ENCODE results near the gene FGD3.
A peak's percentile ranks its signal among the peaks of the same experiment; 100 is the strongest.
"Not testable (repeated sequence)": the region's sequence is repeated elsewhere in the genome, so short reads cannot be mapped to it uniquely, and the experiment has no call there.

The FGD3 gene

GRCh38 chr9:92984976-92985375 is 37.7 kb downstream of the FGD3 start:
- TF ChIP-seq CTCF (IDR thresholded peaks at IDR 0.05; ENCODE audit: control insufficient read depth, extremely low read depth, insufficient read depth) = no peak
- DNase-seq (ENCODE audit: low read depth) = no peak
- H3K4me3 ChIP-seq (ENCODE audit: low read depth, low read length) = no peak overlapping the region

GRCh38 chr9:92986176-92987119 is 39.1 kb downstream of the FGD3 start:
- no peak for DNase-seq (ENCODE audit: low read depth)
- H3K4me3 ChIP-seq (ENCODE audit: low read depth, low read length) = no peak overlapping the region
- peak; percentile 39; the same call in 1 of the 2 replicates for TF ChIP-seq CTCF (IDR thresholded peaks at IDR 0.05; ENCODE audit: control insufficient read depth, extremely low read depth, insufficient read depth)

- no peak for DNase-seq (ENCODE audit: low read depth)
These were observed 41.0 kb downstream of the FGD3 start for GRCh38 chr9:92988215-92988768.

GRCh38 chr9:92989561-92989960 is 42.2 kb downstream of the FGD3 start:
- TF ChIP-seq CTCF (IDR thresholded peaks at IDR 0.05; ENCODE audit: control insufficient read depth, extremely low read depth, insufficient read depth) = no peak
- no peak overlapping the region for H3K4me3 ChIP-seq (ENCODE audit: low read depth, low read length)
- no peak for DNase-seq (ENCODE audit: low read depth)

More at GRCh38 chr9:92988215-92988768, 41.0 kb downstream of the FGD3 start:
- no peak overlapping the region for H3K4me3 ChIP-seq (ENCODE audit: low read depth, low read length)
- TF ChIP-seq CTCF (IDR thresholded peaks at IDR 0.05; ENCODE audit: control insufficient read depth, extremely low read depth, insufficient read depth) = no peak

- no peak for DNase-seq (ENCODE audit: low read depth)
- TF ChIP-seq CTCF (IDR thresholded peaks at IDR 0.05; ENCODE audit: control insufficient read depth, extremely low read depth, insufficient read depth) = no peak
- no peak overlapping the region for H3K4me3 ChIP-seq (ENCODE audit: low read depth, low read length)
These were observed 43.1 kb downstream of the FGD3 start for GRCh38 chr9:92990461-92990860.

GRCh38 chr9:92992549-92992948 is 45.2 kb downstream of the FGD3 start:
- no peak overlapping the region for H3K4me3 ChIP-seq (ENCODE audit: low read depth, low read length)
- TF ChIP-seq CTCF (IDR thresholded peaks at IDR 0.05; ENCODE audit: control insufficient read depth, extremely low read depth, insufficient read depth) = no peak
- DNase-seq (ENCODE audit: low read depth) = no peak

GRCh38 chr9:92998871-92999270 is 51.5 kb downstream of the FGD3 start:
- H3K4me3 ChIP-seq (ENCODE audit: low read depth, low read length); DNase-seq (ENCODE audit: low read depth): not testable (repeated sequence)

All from LNCaP clone FGC (cell line).